ENCODE data around the gene FOXL2.

Gene FOXL2

GRCh38 chr3:138945709-138946662 is 951 bp downstream of the FOXL2 start:
- DNase-seq (ENCODE audit: low read depth): no peak

DNA sequence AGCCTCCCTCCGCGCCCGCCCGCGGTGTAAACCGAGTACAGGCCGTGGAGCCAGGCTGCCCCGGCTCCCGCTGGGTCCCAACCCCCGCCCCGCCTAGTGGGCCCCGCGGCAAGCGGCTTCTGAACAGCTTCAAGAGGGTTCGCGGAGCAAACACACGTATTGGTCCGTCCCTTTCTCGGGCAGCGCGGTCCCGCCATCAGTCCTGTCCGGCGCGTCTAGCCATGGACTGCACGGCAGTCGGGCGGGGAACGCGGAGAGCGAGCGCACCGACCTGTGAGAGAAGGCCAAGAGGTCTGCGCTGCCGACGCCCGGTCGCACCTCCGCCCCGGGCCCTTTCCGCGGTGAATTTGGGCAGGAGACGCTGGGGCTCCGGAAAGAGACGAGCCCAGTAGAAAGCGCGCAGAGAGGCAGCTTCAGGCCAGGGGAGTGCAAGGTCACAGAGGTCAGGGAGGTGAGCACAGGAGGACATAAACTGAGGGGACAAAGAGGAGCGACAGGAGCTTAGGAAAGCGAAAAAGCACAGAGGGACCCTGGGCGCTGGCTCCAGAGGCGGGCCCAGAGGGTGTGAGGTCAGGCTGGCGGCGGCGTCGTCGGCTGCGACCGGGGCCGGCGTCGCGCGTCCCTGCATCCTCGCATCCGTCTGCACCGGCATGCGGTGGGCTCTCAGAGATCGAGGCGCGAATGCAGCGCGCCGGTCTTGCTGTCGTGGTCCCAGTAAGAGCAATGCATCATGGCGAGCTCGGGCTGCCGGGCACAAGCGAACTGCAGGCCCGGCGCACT is 1.8 kb downstream of the FOXL2 start:
- DNase-seq (ENCODE audit: low read depth): no peak

- no peak for DNase-seq (ENCODE audit: low read depth)
These were observed 2.3 kb downstream of the FOXL2 start for GRCh38 chr3:138944654-138944928.

DNA sequence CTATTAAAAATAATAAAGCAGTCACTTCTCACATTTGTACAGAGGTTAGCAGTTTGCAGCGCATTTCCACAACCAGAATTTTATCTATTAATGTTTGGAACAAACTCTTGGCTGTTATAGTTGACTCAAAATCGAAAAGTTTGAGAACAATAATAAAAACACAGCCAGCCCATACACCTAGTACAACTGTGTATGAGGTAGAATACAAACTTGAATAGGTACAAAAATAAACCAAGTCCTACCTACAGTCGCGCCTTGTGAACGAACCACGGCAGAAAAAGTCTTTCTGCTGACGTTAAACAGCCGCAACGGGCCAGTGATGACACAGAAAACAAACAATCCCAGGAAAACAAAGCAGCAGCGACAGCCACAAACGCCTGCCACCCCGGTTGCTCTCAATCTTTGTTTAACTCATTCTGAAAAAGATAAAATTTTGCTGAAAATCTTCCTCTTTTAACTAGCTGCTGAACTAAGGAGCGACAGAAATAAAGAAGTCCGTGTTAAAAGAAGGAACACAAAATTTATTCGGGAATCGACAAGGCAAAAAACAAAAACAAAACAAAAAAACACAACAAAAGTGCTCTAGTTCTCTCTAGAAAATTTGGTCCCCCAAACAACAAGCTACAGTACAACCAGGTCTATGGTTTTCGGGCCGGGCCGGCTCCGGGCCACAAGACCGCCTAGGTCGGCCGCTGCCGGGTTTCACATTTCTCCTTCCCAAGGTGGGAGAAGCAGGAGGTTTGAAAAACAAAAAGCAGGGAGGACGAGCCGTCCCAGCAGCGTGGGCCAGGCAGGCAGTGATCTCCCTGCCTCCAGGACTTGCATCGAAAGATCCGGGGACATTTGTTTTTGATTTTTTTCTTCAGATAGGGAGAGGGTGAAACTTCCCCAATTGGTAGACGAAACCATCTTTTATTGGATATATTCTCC is 2.9 kb downstream of the FOXL2 start:
- DNase-seq (ENCODE audit: low read depth): no peak

DNA sequence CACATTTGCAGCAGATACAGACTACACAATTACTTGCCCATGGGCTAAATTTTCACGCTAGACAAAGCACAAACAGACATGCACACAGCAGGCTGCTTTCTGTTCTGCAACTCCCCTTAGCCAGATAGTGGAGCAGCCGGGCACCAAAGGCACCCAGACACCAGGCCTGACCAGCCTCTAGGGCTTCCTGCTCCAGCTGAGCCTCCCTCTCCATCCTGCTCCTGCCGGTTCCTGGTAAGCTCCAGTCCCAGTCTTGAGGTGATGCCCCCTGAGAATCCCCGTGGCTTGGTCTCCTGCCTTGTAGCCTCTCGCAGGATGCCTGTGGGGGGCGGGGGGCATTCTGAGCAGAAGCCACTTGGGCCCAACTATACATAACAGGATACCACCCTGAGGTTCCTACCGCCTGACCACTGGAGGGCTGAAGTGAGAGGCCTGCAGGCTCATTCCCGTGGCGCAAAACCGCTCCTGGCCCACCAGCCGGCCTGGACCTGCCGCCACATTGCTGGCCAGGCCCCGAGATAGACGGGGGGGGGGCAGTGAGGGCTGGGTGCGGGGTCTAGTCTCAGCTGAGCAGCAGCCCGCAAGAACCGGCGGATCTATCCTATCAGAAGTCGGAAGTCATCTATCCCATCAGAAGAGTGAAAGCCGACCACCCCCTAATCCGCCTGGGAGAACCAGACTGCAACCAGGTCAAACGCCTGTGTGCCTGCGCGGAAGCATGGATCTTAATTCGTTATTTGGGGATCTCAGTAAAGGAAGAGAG is 3.9 kb downstream of the FOXL2 start:
- DNase-seq (ENCODE audit: low read depth): no peak

- DNase-seq (ENCODE audit: low read depth): no peak
These were observed 4.7 kb downstream of the FOXL2 start for GRCh38 chr3:138942271-138942670.

DNA sequence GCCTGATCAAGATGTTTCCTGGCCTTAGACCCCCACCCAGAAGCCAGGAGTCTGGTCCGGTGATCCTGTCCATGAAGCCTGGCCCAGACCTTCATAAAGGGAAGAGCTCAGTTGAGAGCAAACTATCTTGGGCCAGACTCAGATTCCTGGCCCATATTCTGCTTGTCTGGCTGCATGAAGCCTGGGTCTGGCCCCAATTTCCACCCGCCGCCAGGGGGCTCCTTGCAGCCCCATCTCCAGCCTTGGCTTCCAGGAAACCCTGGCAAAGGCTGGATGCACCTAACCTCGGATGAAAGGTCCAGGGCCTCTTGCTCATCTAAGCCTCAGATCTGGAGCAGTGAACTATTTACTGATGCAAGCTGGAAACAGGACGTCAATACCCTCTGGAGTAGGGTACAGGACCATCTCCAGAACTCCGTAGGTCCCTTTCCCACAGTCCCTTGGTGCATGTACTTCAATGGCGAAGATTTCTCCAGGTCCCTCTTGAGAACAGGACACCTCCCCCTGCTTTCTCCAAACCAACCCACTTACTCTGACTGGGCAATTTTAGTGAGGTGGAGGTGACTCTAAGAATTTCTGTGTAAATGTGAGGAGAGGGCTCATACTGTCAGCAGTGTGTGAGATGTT is 5.6 kb downstream of the FOXL2 start:
- peak; percentile 59 for DNase-seq (ENCODE audit: low read depth)

DNA sequence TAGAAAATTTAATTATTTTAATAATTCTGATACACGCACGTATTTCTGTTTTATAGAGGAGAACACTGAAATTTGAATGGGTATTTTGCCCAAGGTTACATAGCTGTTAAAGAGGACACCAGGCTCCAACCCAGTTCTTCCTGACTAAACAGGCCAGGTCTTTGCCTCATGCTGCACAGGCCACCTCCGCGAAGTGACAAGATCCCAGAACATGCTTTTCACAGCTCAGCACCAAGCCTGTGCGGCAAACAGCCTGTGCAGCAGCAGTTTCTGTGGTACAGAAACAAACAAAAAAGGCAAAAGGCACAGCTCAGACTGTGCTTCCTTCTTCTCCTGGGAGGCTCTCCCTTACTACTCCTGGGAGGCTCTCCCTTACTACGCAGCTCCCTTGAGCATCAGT is 6.5 kb downstream of the FOXL2 start:
- no peak for DNase-seq (ENCODE audit: low read depth)

DNA sequence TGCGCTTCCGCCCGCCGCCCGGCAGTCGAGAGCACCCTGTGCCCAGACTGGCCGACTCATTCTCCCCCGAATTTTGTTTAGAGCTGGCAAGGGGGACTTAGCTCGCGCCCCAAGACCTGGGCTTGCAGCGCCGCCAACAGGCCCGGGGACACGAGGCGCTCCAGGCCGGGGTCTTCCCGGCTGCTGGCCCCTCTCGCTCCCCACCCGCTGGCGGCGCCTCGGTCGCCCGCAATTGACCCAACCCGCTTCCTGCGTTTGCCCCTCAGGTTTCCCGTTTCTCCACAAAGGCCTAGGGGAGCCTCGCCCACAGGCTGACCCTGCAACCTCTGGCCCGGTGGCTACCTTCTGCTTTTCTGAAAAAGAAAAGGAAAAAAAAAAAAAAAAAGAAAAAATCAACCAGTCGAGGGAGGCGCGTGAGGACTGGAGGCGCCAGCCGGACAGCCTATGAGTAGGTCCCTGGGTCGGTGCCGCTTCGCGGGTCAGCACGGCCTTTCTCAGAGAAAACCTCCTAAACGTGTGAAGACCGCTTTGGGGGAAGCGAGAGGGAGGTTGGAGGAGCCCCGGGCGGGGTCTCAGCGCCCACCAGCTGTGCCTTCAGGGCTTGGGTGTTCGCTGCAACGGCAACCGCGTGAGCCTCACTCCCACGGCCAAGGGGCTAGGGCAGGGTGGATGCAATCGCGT is 7.2 kb downstream of the FOXL2 start:
- DNase-seq (ENCODE audit: low read depth): no peak

DNA sequence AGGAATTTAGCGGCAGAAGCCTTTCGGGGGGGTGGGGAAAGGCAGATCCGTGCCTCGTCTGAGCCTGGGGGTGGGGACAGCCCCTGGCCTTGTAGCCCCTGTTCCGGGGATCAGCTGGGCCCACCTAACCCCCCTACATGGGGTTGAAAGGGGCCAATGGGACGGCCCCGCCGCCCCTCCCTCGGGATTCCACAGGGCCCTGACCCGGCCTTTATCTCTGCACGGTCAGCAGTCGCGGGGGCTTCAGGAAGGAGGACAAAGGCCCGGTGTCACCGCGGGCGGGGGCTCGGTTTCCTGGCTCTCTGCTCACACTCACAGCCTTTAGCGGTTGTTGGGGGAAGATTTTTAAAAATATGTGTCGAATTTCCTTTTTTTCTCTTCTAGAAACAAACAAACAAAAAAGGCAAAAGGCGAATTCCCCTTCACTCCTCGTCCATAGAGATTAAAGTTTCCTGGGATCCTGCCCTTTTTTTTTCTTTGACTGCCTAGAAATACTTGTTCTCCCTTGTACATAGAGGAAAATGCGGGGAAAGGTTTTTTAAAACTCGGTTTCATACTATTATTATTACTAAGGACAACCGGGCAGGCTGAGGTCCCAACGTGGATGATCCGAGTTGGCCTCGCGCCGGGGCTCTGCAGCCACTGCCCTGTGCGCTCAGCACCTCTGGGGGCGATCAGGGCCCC is 7.9 kb downstream of the FOXL2 start:
- DNase-seq (ENCODE audit: low read depth): no peak

DNA sequence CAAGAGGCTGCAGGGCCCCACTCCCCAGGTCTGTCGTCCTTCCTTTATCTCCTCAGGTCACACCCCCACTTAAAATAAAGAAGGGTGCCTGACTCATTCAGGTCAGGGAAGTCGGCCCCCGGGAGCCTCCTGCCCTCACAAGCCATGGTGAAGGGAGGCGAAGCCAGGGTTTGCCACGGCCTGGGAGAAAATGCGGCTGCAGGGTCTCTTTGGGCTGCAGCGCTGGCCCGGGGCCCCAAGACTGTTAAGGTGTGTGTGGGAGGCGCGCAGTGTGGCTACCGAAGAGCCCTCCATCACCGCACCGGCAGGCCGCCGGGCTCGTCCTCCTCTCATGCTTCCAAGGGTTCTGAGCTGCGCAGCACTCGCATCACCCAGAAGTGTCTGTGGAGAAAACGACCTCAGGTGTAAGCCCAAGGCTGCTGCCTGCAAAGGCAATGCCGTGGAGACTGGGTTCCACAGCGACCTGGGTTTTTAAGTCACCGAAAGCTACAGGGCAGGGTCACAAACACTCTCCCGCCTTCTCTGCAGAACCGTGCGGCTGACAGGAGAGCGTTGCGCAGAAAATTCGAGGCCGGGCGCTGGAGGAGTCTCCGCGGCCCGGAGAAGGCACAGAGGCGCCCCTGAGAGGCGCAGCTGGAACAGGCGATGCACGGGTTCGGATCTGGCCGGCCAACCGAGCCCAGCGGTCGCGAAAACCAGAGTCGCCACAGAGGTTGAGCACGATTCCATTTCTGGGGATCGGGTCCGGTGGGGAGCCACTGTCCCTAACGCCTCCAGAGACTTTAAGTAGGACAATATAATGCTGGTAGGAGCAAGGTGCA is 8.7 kb downstream of the FOXL2 start:
- DNase-seq (ENCODE audit: low read depth): no peak

DNA sequence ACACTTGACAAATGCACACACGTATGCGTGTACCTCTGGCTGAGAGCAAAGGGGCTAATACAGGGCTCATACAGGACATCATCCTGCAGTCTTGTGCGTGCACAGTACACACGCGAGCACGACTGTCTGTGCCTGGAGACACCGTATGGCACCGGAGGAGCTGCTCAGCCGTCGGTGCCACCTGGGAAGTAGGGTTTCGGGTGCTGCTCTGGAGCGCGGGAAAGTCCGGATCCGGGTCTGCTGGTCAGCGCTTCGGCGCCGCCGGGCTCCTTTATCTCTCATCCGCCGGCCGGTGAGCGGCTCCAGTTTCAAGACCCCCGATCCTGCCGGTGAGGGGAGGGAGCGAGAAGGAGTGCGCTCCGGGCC is 9.3 kb downstream of the FOXL2 start:
- DNase-seq (ENCODE audit: low read depth): no peak

- no peak for DNase-seq (ENCODE audit: low read depth)
These were observed 9.9 kb downstream of the FOXL2 start for GRCh38 chr3:138936741-138937689.

DNA sequence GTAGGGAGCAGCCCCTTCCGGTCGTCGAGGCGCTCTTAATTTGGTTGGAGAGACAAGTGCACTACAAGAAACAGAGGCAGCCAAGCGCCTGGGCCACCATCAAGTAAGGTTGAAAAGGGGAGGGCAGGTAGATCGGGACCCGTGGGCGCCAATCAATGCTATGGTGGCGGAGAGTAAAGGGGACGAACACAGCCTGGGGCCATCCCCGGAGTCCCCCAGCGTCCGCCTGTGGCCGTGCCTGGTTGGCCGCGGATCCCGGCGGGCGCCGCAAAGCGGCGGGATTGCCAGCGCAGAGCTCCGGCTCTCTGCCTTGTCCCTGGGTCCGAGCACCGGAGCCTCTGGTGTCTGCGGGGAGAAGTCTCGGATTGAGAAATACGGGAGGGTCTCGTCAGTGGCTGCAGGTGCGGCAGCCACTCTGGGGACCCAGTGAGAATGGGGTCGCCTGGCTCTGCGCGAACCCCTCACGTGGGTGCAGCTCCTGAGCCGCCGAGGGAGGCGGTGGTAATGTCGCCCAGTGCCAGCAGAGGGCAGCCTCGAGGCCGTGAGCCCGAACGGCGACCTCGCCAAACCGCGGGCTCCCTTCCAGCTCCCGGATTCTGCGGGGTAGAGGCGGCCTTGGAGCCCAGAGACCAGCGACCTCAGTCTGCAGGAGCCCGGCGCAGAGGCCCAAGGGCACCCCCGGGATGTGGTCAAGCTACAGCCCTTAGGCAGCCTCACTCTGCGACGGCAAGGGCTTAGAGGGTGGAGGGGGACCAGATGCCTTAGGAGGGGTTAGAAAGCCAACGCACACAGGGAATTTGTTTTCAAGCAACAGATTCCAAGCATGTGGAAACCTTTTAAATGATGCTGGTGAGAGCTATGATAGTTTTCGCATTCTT is 10.8 kb downstream of the FOXL2 start:
- peak; percentile 60 for DNase-seq (ENCODE audit: low read depth)

- no peak for DNase-seq (ENCODE audit: low read depth)
These were observed 11.5 kb downstream of the FOXL2 start for GRCh38 chr3:138935505-138935862.

- no peak for DNase-seq (ENCODE audit: low read depth)
These were observed 12.8 kb downstream of the FOXL2 start for GRCh38 chr3:138933981-138934691.
